SK-N-MC (cell line): ENCODE data around the gene PRELID1.

ENCODE experiments used
- DNase-seq: peaks from one replicate; pipeline ENCODE4 v3.0.0-alpha.2; 2011; ENCODE audit warnings: low read depth, low spot score
- H3K27ac ChIP-seq: fragments of 200-600 bp; sonication (generic); 2 replicates; pipeline ENCODE4 v1.5.1; 2016; ENCODE audit warnings: mixed run types
- H3K36me3 ChIP-seq: fragments of 200-600 bp; sonication (generic); 2 replicates; pipeline ENCODE4 v1.6.1; 2017; ENCODE audit warnings: antibody characterized with exemption, low read length, mixed read lengths; ENCODE audit not compliant: insufficient read depth
- H3K4me3 ChIP-seq: fragments of 200-600 bp; sonication (generic); 2 replicates; pipeline ENCODE4 v1.5.1; 2016
- H3K9ac ChIP-seq: fragments of 200-600 bp; sonication (generic); 2 replicates; pipeline ENCODE4 v1.8.0; 2017; ENCODE audit warnings: mixed run types, mixed read lengths; ENCODE audit not compliant: insufficient read length
- H3K9me3 ChIP-seq: fragments of 200-600 bp; sonication (generic); 2 replicates; pipeline ENCODE4 v1.6.1; 2017; ENCODE audit warnings: low read depth, mild to moderate bottlenecking, antibody characterized with exemption, low read length, moderate library complexity, mixed read lengths
- EZH2 ChIP-seq: fragments of 200-600 bp; sonication (generic); IDR thresholded peaks from one replicate; pipeline ENCODE4 v1.6.1; 2017; ENCODE audit warnings: antibody characterized with exemption
- FOXP2 ChIP-seq: optimal IDR thresholded peaks from 2 replicates; pipeline ENCODE3; 2011; ENCODE audit warnings: mild to moderate bottlenecking, moderate library complexity; ENCODE audit not compliant: insufficient read depth; ENCODE audit errors: extremely low read length, control extremely low read depth
- POLR2AphosphoS5 ChIP-seq: IDR thresholded peaks from 2 replicates; pipeline ENCODE4 v1.6.1; 2012; ENCODE audit warnings: mild to moderate bottlenecking, low read depth, low read length, borderline replicate concordance

The PRELID1 gene

DNA sequence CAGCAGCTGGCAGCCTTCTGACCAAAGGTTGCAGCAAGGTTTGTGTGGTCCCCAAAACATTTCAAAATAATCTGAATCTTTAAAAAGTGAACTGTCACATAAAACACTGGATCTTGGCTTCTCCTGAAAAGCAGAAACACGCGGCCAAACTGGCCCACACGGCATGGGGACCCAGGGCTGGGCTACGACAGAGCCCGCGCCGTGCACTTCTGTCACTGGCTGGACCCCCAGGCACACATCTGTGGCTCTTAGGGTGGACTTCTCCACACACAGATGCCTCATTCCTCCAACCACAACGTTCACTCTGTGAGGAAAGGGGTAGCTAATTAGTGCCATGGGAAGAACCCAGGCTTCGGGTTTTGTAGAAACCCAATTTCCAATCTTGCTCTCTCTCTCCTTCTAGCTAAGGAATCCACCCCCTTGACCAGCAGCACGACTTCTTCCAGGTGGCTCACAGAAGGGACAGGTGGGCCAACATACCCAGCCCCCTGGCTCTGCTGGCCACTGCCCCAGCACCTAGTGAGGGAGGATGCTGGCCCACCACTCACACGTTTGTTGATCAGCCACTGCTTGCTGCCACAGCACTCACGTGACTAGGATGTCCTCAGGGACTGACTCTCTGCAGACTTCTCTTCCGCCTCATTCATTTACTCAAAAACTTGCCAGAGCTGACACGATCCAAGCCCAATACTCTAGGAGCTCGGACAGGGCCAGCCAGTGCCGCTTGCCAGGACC, 30.0 kb downstream of the PRELID1 start:
- H3K9me3 ChIP-seq: no peaks in the 10 kb centered on the region
- H3K36me3 ChIP-seq: peaks cover 43% of the 10 kb centered on the region; the same call in 1 of the 2 replicates
- no peak overlapping the region for H3K27ac ChIP-seq
- no peak for TF ChIP-seq FOXP2
- TF ChIP-seq POLR2AphosphoS5: no peak
- no peak for TF ChIP-seq EZH2
- no peak for DNase-seq
- no peak overlapping the region for H3K4me3 ChIP-seq
- no peak overlapping the region for H3K9ac ChIP-seq

DNA sequence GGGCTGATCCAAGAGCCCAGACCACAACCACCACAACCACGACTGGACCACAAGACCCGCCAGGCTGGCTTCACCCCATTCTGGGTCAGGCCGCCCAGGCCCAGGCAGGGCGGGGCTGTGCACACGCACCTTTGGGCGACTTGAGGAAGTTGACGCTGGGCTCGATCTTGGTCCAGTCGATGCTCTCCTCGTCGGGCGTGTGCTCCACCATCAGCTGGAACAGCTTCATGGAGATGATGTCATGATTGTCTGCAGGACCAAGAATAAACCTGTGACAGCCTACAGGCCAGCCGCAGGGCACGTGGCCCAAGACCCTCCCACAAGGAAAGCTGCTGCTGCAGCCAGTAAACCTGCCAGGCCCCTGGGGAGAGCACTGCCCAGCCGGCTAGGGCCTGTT, 30.6 kb downstream of the PRELID1 start:
- H3K36me3 ChIP-seq: peaks cover 43% of the 10 kb centered on the region; the same call in 1 of the 2 replicates
- H3K4me3 ChIP-seq: no peak overlapping the region
- TF ChIP-seq POLR2AphosphoS5: no peak
- no peak for TF ChIP-seq EZH2
- no peak for TF ChIP-seq FOXP2
- DNase-seq: no peak
- H3K9me3 ChIP-seq: no peaks in the 10 kb centered on the region
- H3K27ac ChIP-seq: no peak overlapping the region
- H3K9ac ChIP-seq: no peak overlapping the region

DNA sequence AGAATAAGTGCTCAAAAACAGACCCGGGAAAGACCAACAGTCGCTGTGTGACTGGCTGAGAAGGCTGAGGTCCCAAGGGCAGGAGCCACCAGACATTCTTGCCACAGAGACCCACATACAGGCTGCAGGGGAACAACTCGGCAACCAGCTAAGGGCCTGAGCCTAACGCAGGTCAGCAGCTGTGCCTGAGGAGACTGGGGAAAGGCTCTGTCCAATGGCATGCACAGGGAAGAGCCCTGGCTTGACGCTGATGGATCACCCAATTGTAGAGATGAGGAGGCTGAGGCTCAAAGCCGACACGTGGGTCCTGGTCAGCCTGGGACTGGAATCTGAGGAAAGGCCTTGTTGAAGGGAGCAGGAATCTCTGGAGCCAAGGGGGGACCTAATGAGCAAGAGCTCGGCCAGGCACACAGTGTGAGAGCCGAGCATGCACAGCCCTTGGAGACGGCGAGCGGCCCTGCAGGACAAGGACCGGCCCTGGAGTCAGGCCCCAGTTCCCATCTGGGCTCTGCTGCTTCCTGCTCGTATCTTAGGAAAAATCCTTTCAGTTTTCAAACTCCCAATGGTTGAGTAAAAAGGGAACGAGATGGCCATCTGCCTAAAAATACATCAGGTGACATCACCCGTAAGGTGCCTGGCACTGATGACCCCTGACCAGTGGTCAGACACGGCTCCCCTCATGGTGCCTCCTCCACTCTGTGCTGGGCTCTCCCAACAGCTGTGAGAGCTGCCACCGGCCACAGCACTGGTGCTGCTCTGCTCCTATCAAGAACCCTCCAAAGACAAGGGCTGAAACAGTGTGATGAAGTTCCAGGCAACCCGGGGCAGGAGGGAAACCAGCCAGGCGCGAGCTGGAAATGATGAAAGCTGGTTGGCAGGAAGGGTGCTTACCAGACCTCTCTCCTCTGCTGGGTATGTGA, 31.4 kb downstream of the PRELID1 start:
- TF ChIP-seq POLR2AphosphoS5 (no peak), FOXP2 (no peak), EZH2 (no peak)
- no peak for DNase-seq
- no peak overlapping the region for H3K4me3 ChIP-seq
- peaks cover 43% of the 10 kb centered on the region; the same call in 1 of the 2 replicates for H3K36me3 ChIP-seq
- no peak overlapping the region for H3K27ac ChIP-seq
- H3K9ac ChIP-seq: no peak overlapping the region
- no peaks in the 10 kb centered on the region for H3K9me3 ChIP-seq

DNA sequence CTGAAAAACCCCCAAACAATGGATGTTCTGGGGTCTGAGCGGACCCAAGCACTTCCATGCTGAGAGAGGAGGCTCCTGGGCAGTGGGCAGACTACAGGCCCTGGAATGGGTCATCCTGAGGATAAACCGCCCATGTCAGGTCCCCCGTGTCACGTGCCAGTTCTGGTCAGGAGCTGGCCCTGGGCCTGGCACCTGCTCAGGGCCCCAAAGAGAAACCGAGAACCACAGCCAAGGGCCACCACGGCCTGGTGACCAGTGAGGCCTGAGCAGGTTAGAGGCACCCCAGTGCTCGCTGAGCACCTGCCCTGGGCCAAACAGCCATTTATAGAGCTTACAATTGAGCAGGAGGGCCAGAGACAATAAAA, 32.1 kb downstream of the PRELID1 start:
- no peak overlapping the region for H3K4me3 ChIP-seq
- peaks cover 43% of the 10 kb centered on the region; the same call in 1 of the 2 replicates for H3K36me3 ChIP-seq
- no peak overlapping the region for H3K27ac ChIP-seq
- DNase-seq: no peak
- TF ChIP-seq EZH2: no peak
- TF ChIP-seq POLR2AphosphoS5: no peak
- no peak for TF ChIP-seq FOXP2
- H3K9ac ChIP-seq: no peak overlapping the region
- no peaks in the 10 kb centered on the region for H3K9me3 ChIP-seq

GRCh38 chr5:177336112-177336511, 32.5 kb downstream of the PRELID1 start:
- no peak for DNase-seq
- H3K9ac ChIP-seq: no peak overlapping the region
- TF ChIP-seq EZH2 (no peak), POLR2AphosphoS5 (no peak), FOXP2 (no peak)
- H3K4me3 ChIP-seq: no peak overlapping the region
- peaks cover 43% of the 10 kb centered on the region; the same call in 1 of the 2 replicates for H3K36me3 ChIP-seq
- no peak overlapping the region for H3K27ac ChIP-seq
- H3K9me3 ChIP-seq: no peaks in the 10 kb centered on the region

- H3K36me3 ChIP-seq: peaks cover 46% of the 10 kb centered on the region
- no peak overlapping the region for H3K4me3 ChIP-seq
- TF ChIP-seq FOXP2: no peak
- no peak for TF ChIP-seq EZH2
- TF ChIP-seq POLR2AphosphoS5: no peak
- H3K9me3 ChIP-seq: no peaks in the 10 kb centered on the region
- no peak overlapping the region for H3K27ac ChIP-seq
- no peak for DNase-seq
- no peak overlapping the region for H3K9ac ChIP-seq
These were observed 33.2 kb downstream of the PRELID1 start for GRCh38 chr5:177336603-177337494.

DNA sequence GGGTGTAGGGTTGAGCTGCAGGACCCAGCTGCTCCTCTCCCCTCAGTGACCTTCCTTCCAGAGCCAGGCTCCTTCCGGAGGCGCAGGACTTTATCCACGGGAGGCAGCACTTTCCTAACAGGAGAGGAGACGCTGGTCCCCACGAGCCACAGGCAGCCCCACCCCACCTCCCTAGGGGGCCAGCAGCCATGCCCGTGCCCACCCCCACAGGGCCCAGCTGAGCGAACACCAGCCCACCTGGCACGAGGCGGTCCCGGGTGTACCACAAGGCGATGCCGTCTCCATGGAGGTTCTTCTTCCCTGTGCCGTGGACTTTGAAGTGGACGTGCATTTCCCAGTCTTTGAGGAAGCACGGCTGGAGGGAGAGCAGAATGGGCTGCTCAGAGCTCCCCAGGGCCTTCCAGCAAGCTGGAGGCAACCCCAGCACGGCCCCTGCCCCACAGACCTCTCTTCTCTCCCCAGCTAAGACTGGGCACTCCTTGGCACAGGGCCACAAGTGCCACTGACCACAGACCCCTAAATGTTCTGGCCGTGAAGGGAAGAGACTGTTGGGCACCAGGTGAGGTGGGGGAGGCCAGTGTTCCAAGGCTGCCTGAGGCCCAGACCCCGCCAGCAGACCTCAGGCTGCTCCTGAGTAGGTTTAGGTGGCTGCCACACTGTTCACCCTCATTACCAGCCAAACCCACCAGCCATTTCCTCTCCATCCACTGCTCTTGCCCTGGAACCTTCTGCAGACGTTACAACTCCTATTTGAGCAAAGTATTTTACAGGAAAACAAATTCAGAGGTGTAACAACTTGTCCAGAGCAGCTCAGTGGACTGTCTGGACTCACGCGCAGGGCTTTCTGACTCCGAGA, 34.9 kb downstream of the PRELID1 start:
- DNase-seq: no peak
- peaks cover 45% of the 10 kb centered on the region for H3K36me3 ChIP-seq

More for the DNA sequence above, 34.9 kb downstream of the PRELID1 start:
- H3K9me3 ChIP-seq: no peaks in the 10 kb centered on the region
- H3K27ac ChIP-seq: no peak overlapping the region
- H3K9ac ChIP-seq: no peak overlapping the region
- no peak overlapping the region for H3K4me3 ChIP-seq
- no peak for TF ChIP-seq FOXP2
- no peak for TF ChIP-seq EZH2
- no peak for TF ChIP-seq POLR2AphosphoS5
